ENCODE results near the gene TRAPPC2. TPM values are rescaled to one million over a fixed set of nuclear protein-coding genes. Genes with fewer than 3 reads are reported as not detected.

TRAPPC2 gene
- polyA plus RNA-seq, 1 of the 3 experiments (the other 2 are of a cell fraction), result 10.4 TPM

GRCh38 chrX:13759152-13759718, 24.8 kb upstream of the TRAPPC2 start:
- POLR2A ChIA-PET, result no interaction called here

More at GRCh38 chrX:13759152-13759718, 24.8 kb upstream of the TRAPPC2 start:
- H3K79me2 ChIP-seq (ENCODE audit: insufficient read depth), result no peaks in the 10 kb centered on the region
- 93% methylated on average over 8 of the region's 8 CpGs for WGBS (ENCODE audit: low lambda C conversion rate)
- no peak for TF ChIP-seq TAF1 (IDR thresholded peaks at IDR 0.05; ENCODE audit: borderline replicate concordance, low read depth, low read length)
- TF ChIP-seq JUND (IDR thresholded peaks at IDR 0.05), result no peak
- TF ChIP-seq, protein P1, sequence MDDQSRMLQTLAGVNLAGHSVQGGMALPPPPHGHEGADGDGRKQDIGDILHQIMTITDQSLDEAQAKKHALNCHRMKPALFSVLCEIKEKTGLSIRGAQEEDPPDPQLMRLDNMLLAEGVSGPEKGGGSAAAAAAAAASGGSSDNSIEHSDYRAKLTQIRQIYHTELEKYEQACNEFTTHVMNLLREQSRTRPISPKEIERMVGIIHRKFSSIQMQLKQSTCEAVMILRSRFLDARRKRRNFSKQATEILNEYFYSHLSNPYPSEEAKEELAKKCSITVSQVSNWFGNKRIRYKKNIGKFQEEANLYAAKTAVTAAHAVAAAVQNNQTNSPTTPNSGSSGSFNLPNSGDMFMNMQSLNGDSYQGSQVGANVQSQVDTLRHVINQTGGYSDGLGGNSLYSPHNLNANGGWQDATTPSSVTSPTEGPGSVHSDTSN (IDR thresholded peaks at IDR 0.05), result no peak
- TF ChIP-seq FOXM1 (IDR thresholded peaks at IDR 0.05; ENCODE audit: low read depth), result no peak
- TF ChIP-seq MXI1 (IDR thresholded peaks at IDR 0.05; ENCODE audit: low read depth, low read length), result no peak
- no peak for TF ChIP-seq RCOR1 (IDR thresholded peaks at IDR 0.05; ENCODE audit: low read length)
- TF ChIP-seq NFIC (IDR thresholded peaks at IDR 0.05; ENCODE audit: borderline replicate concordance), result no peak
- TF ChIP-seq EZH2phosphoT487 (IDR thresholded peaks at IDR 0.05; ENCODE audit: borderline replicate concordance, low read depth), result no peak
- no peak for TF ChIP-seq NRF1 (IDR thresholded peaks at IDR 0.05; ENCODE audit: low read depth, low read length)
- TF ChIP-seq RAD21 (IDR thresholded peaks at IDR 0.05; ENCODE audit: low read length), result no peak
- no peak for TF ChIP-seq TEAD4 (IDR thresholded peaks at IDR 0.05; ENCODE audit: borderline replicate concordance, insufficient read depth)
- no peak for TF ChIP-seq USF2 (IDR thresholded peaks at IDR 0.05; ENCODE audit: borderline replicate concordance, low read depth, low read length)
- TF ChIP-seq GATA2 (CRISPR knock-in tag; IDR thresholded peaks at IDR 0.05), result no peak
- TF ChIP-seq, protein P2, sequence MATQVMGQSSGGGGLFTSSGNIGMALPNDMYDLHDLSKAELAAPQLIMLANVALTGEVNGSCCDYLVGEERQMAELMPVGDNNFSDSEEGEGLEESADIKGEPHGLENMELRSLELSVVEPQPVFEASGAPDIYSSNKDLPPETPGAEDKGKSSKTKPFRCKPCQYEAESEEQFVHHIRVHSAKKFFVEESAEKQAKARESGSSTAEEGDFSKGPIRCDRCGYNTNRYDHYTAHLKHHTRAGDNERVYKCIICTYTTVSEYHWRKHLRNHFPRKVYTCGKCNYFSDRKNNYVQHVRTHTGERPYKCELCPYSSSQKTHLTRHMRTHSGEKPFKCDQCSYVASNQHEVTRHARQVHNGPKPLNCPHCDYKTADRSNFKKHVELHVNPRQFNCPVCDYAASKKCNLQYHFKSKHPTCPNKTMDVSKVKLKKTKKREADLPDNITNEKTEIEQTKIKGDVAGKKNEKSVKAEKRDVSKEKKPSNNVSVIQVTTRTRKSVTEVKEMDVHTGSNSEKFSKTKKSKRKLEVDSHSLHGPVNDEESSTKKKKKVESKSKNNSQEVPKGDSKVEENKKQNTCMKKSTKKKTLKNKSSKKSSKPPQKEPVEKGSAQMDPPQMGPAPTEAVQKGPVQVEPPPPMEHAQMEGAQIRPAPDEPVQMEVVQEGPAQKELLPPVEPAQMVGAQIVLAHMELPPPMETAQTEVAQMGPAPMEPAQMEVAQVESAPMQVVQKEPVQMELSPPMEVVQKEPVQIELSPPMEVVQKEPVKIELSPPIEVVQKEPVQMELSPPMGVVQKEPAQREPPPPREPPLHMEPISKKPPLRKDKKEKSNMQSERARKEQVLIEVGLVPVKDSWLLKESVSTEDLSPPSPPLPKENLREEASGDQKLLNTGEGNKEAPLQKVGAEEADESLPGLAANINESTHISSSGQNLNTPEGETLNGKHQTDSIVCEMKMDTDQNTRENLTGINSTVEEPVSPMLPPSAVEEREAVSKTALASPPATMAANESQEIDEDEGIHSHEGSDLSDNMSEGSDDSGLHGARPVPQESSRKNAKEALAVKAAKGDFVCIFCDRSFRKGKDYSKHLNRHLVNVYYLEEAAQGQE (IDR thresholded peaks at IDR 0.05; ENCODE audit: low read depth, low read length), result no peak
- no peak for TF ChIP-seq YY1 (IDR thresholded peaks at IDR 0.05; ENCODE audit: low read depth)
- TF ChIP-seq EP300 (IDR thresholded peaks at IDR 0.05; ENCODE audit: borderline replicate concordance in 1 of 2, low read depth in 1 of 2, low read length in 1 of 2), result no peak
- H3K9me3 ChIP-seq, result no peaks in the 10 kb centered on the region
- no peak overlapping the region for H3K9ac ChIP-seq
- H3K36me3 ChIP-seq (replicated peaks in 1 of 2; ENCODE audit: control insufficient read depth in 1 of 2, insufficient read depth in 2 of 2, low read length in 1 of 2), result peaks cover 62 to 85% of the 10 kb centered on the region in 2 experiments
- no peak overlapping the region for H3K4me3 ChIP-seq (ENCODE audit: low read depth in 2 of 2, low read length in 1 of 2)
- peaks cover 0 to 2% of the 10 kb centered on the region in 2 experiments; a peak in 1 of 4 replicates for H3K4me1 ChIP-seq (ENCODE audit: control insufficient read depth in 1 of 2, insufficient read depth in 2 of 2, low read depth in 1 of 2, low read length in 1 of 2)
- no peak overlapping the region for H3K4me2 ChIP-seq
- H4K20me1 ChIP-seq (ENCODE audit: insufficient read depth), result no peaks in the 10 kb centered on the region
- no peak overlapping the region for H3K27ac ChIP-seq (ENCODE audit: low read depth in 2 of 2, low read length in 1 of 2)
- no peak overlapping the region for H2AFZ ChIP-seq (ENCODE audit: low read depth)
- H3K9me2 ChIP-seq, result no peaks in the 10 kb centered on the region
- no peaks in the 10 kb centered on the region for H3K27me3 ChIP-seq (ENCODE audit: insufficient read depth)
- H3F3A ChIP-seq (replicated peaks; ENCODE audit: insufficient read depth), result peaks cover 3% of the 10 kb centered on the region
- DNase-seq, result no peak
- CTCF ChIA-PET, result no interaction called here
